K562 (cell line): ENCODE data around the gene OTOG. TPM values are rescaled to one million over a fixed set of nuclear protein-coding genes. Genes with fewer than 3 reads are reported as not detected.

Experiments
- STAG1 ChIP-seq: sonication (generic); formaldehyde crosslinking; IDR thresholded peaks from 2 replicates; pipeline ENCODE4 v1.5.0; 2020; ENCODE audit warnings: missing genetic modification reagents, borderline replicate concordance
- ZNF318 ChIP-seq, 2 experiments: fragments of 450-650 bp; IDR thresholded peaks; 2 replicates each; pipeline ENCODE4 v1.6.1; 2016; ENCODE audit warnings: mild to moderate bottlenecking in 2 of 2, borderline replicate concordance in 1 of 2, low read depth in 1 of 2, moderate library complexity in 1 of 2
- polyA plus RNA-seq, 8 experiments: library from polyadenylated mRNA; depleted of rRNA in 4 of 8; stranded (reverse) in 5 of 8; unstranded in 3 of 8; fragments of >200 nt; fragmentation: Nextera tagmentation in 2 of 8; fragmentation: Illumina TruSeq in 1 of 8; extraction: Ambion mirVana in 2 of 8; extraction: Trizol in 1 of 8; gene quantifications; 2 replicates each; pipeline versions ENCODE4 v1.2.1 to v1.2.3, GENCODE V29; 2011 to 2014; ENCODE audit warnings: inconsistent platforms in 1 of 8, missing spikeins in 1 of 8
- total RNA-seq, 7 experiments: library from RNA; depleted of rRNA in 6 of 7; stranded (reverse); fragments of >200 nt in 6 of 7; fragmentation: Illumina TruSeq in 2 of 7; extraction: Trizol in 2 of 7; gene quantifications; 2 replicates each; pipeline versions ENCODE4 v1.2.1 to v1.2.3, GENCODE V29; 2011 to 2021; ENCODE audit warnings: low replicate concordance in 1 of 7

Gene OTOG
- total and polyA plus RNA-seq, 9 of the 15 experiments (the other 6 are each of a cell fraction or from before 2014, with no cell fraction given), result not detected

GRCh38 chr11:17531636-17532113, 15.4 kb upstream of the OTOG start (continued):
- TF ChIP-seq ZNF318 (IDR thresholded peaks at IDR 0.05; ENCODE audit: borderline replicate concordance in 1 of 2, low read depth in 1 of 2) (no peak), STAG1 (CRISPR knock-in tag) (no peak)
